Erythroblast (primary cell): ENCODE data around the gene ADCY3.

Experiments used
- GATA1 ChIP-seq: IDR thresholded peaks from 2 replicates; pipeline ENCODE4 v1.6.1; 2011; ENCODE audit warnings: low read depth, mild to moderate bottlenecking, control low read depth, low read length, moderate library complexity
- POLR2A ChIP-seq: IDR thresholded peaks from 2 replicates; pipeline ENCODE4 v1.6.1; 2011; ENCODE audit warnings: mild to moderate bottlenecking, low read length

DNA sequence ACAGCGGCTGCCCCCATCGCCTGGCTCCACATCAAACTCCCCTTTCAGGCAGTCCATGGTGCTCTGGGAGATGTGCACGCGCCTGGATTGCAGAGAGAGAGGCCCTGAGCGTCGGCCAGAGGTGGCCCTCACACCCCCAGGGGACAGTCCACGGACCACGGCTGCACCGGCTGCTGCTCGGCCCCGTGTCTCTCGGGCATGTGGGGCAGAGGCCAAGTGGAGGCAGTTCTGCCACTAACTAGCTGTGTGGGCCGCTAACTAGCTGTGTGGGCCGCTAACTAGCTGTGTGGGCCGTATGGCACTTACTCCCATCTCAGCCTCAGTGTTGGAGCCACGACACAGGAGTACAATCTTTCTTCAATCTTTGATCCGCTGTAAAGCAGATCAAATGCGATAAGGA is 81.5 kb downstream of the ADCY3 start:
- TF ChIP-seq POLR2A, result no peak
- TF ChIP-seq GATA1, result no peak
